NCI-H1105 treated with DMSO at 0.1 percent for 48 hours (cell line): ENCODE data around the gene CPEB4.
A peak's percentile ranks its signal among the peaks of the same experiment; 100 is the strongest.

ENCODE experiments used
- DNase-seq: peaks from one replicate; lab custom pipeline; 2025; lab: John Stamatoyannopoulos, UW

The CPEB4 gene

GRCh38 chr5:173887610-173888472 is at the start of gene CPEB4:
TSS of gene CPEB4 (plus strand) at chr5:173888349. CDS start at chr5:173889734, 1,385 bp downstream.
- DNase-seq, result peak; percentile 93

- DNase-seq, result no peak
Measured at GRCh38 chr5:173839117-173839713, 48.9 kb upstream of the CPEB4 start.

- DNase-seq, result no peak
Measured at GRCh38 chr5:173840111-173840983, 47.8 kb upstream of the CPEB4 start.

DNA sequence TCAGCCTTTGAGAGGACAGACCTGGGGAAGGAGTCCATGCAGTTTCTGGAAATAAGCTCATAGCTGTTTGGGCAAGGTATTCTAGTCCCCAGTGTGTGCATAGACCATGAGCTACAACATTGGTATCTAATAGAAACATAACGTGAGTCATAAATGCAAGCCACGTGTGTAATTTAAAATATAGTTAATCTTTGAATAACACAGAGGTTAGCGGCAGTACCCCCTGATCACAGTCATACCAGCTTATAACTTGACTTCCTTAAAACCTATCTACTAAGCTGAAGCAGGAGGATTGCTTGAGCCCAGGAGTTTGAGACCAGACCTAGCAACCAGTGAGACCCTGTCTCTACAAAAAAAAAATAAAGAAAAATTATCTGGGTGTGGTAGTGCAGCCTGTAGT is 46.4 kb upstream of the CPEB4 start:
- DNase-seq, result no peak

- no peak for DNase-seq
Measured at GRCh38 chr5:173843794-173844193, 44.4 kb upstream of the CPEB4 start.

GRCh38 chr5:173845321-173845720 is 42.8 kb upstream of the CPEB4 start:
- DNase-seq, result no peak

DNA sequence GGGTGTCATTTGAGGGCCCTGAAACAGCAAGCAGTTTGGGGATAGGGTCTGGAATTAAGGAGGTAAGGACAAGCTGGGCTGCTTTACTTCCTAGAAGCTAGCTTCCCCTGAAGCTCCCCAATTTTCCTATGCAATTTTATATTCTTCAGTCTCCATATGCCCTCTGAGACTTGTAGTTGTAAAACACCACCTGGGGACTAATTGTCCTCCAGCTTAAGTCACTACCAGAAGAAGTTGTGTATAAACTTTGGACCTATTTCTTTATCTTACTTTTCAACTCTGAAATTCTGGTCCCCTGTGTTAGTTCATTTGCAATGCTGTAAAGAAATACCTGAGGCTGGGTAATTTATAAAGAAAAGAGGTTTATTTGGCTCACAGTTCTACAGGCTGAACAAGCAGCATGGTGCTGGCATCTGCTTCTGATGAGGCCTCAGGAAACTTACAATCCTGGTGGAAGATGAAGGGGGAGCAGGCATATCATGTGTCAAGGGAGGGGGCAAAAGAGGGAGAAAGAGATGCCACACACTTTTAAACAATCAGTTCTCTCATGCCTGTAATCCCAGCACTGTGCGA is 41.1 kb upstream of the CPEB4 start:
- DNase-seq, result no peak

GRCh38 chr5:173848986-173849596 is 39.1 kb upstream of the CPEB4 start:
- no peak for DNase-seq

- DNase-seq, result no peak
Measured at GRCh38 chr5:173849908-173850307, 38.2 kb upstream of the CPEB4 start.

DNA sequence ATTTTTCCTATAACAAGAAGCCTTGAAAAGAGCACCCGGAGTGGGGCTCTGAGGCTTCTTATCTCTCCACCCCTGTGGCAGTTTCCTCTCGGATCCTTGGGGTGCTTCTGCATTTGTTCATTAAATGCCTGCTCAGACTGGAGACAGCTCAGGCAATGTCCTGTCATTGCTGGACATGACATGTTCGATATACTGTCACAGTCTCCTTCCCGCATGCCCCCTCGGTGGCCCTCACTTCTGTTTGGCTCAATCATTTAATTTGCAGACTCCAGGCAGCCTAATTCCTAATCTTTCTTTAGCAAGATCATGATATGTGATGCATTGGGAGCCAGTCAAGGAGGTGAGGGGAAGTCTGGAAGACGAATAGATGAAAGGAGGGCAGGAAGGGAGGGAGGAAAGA is 37.5 kb upstream of the CPEB4 start:
- no peak for DNase-seq

GRCh38 chr5:173851595-173852243 is 36.4 kb upstream of the CPEB4 start:
- no peak for DNase-seq

DNA sequence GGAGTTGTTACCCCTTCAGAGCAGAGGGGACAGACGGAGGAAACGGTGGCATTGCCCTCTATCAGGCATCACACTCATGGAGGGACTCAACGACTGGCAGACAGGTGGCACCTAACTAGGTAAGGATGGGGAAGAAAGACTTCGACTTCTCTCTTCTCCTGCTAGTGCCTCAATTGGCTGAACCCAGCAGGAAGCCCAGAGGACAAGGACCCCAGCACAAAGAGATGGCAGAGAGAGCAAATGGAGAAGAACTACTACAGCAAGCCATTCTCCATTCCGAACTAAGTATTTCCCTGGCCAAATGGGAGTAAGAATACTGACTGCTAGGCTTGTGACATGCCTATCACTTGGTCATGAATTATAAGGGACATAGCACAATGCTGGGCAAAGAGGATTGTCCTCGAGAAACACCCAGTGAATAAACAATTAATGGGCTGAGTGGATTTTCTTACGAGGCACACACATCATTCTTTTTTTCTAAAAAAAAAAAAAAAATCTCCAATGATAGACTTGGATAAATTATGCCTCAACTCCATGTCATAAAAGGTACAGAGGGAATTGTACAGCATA is 35.3 kb upstream of the CPEB4 start:
- no peak for DNase-seq

DNA sequence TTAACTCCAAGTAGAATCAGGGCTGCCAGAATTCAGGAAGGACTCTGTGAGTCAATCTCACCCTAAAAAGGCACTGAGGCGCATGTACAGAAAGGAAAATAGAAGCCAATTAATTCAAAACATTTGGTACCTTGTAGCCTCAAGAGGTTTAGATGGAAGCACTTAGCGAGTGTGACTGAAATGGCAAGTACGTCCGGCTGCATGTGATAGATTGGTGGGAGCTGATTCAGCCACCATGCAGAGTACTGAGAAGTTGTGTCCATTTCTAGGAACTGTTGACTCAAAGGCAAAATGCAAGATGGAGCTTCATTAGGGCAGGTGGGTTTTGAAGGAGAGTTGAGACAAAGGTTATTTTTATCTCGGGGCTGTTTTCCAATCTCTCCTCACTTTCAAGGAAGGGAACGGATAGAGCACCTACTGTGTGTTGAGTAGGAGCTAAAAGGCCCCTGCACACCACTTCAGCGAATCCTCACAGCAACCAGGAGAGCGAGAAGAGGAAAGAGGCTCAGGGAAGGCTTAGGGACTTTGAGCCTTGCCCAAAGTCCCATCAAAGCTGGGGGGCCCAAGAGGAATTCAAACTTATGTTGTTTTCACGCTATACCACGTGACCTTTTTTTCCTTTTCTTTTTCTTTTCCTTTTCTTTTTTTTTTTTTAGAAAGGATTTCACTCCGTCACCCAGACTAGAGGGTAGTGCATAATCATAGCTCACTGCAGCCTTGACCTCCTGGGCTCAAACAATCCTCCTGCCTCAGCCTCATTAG is 34.6 kb upstream of the CPEB4 start:
- DNase-seq, result no peak

- DNase-seq, result no peak
Measured at GRCh38 chr5:173855162-173855994, 32.8 kb upstream of the CPEB4 start.

DNA sequence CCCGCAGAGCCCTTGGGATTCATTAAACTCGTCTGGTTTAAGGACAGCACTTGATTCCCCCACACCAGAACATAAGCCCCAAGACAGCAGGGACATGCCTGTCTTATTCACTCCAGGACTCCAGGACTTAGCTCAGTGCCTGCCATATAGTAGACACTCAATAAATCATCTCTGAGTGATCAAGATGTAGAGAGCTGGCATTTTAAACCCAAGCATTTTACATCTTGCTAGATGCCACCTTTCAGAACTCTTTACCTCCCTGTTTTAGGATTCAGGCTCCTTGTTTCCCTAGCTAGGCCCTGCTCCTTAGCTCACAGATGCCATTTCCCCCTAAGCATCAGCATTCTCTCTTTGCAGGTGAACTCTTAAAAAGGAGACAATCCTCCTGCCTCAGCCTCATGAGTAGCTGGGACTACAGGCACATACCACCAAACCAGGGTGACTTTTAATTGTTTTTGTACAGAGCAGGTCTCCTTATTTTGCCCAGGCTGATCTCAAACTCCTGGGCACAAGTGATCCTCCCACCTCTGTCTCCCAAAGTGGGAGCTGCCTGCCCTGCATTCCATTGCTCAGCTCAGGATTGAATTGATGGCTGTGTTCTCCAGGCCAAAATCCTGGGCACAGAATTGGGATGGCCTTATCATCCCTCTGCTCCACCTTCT is 32.0 kb upstream of the CPEB4 start:
- DNase-seq, result no peak

GRCh38 chr5:173857234-173857633 is 30.9 kb upstream of the CPEB4 start:
- DNase-seq, result no peak

GRCh38 chr5:173858021-173858669 is 30.0 kb upstream of the CPEB4 start:
- DNase-seq, result no peak
